ENCODE results near the gene PCSK7.

- TF ChIP-seq HDAC6 (IDR thresholded peaks at IDR 0.05; ENCODE audit: unreplicated experiment), result no peak
- TF ChIP-seq CTCF (IDR thresholded peaks at IDR 0.05 in 2 of 3, conservative IDR thresholded peaks at IDR 0.05 in 1 of 3; ENCODE audit: control insufficient read depth in 2 of 3, extremely low read depth in 1 of 3, insufficient read depth in 1 of 3, low read depth in 3 of 3, low read length in 3 of 3), result no peak
- no peak for TF ChIP-seq MAX (IDR thresholded peaks at IDR 0.05; ENCODE audit: low read depth, low read length)
- TF ChIP-seq ELK1 (IDR thresholded peaks at IDR 0.05; ENCODE audit: low read depth, low read length), result no peak
- no peak for TF ChIP-seq ASH2L (IDR thresholded peaks at IDR 0.05; ENCODE audit: borderline replicate concordance, low read depth)
- no peak for TF ChIP-seq SIN3A (IDR thresholded peaks at IDR 0.05; ENCODE audit: low read depth, low read length)
- TF ChIP-seq POLR2A (IDR thresholded peaks at IDR 0.05; ENCODE audit: low read depth, low read length), result no peak
These were observed 33.3 kb downstream of the PCSK7 start for GRCh38 chr11:117198613-117199012.

Measured in GM12878 (cell line).